Measurements from ENCODE around the gene STRN3.

The STRN3 gene

GRCh38 chr14:30864934-30865333, 161.2 kb downstream of the STRN3 start:
- TF ChIP-seq CTCF (IDR thresholded peaks at IDR 0.05; ENCODE audit: low read length, missing control alignments) = no peak
- DNase-seq (ENCODE audit: low read depth) = no peak
- no peak overlapping the region for H3K4me3 ChIP-seq (replicated peaks; ENCODE audit: low read depth, low read length)

DNA sequence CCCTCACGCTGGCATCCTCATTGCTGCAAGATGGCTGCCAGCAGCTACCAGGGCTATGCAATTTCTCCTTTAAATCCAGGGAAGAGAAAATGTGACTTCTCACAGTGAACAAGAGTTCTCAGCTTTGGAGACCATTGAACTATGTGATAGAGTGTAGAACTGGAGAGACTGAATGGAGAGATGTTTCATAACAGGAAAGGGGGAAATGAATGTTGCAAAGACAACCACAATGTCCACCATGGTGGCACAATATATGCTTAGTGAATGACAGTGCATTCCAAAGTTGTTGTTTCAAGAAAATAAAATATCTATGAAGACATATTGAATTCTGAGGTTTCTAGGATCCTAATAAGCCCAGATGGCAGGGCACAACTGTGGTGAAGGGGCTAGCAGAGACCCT, 165.0 kb downstream of the STRN3 start:
- no peak for DNase-seq (ENCODE audit: low read depth)
- no peak for TF ChIP-seq CTCF (IDR thresholded peaks at IDR 0.05; ENCODE audit: low read length, missing control alignments)
- H3K4me3 ChIP-seq (replicated peaks; ENCODE audit: low read depth, low read length) = no peak overlapping the region

GRCh38 chr14:30855345-30856037, 170.7 kb downstream of the STRN3 start:
- H3K4me3 ChIP-seq (replicated peaks; ENCODE audit: low read depth, low read length) = no peak overlapping the region
- TF ChIP-seq CTCF (IDR thresholded peaks at IDR 0.05; ENCODE audit: low read length, missing control alignments) = no peak
- no peak for DNase-seq (ENCODE audit: low read depth)

DNA sequence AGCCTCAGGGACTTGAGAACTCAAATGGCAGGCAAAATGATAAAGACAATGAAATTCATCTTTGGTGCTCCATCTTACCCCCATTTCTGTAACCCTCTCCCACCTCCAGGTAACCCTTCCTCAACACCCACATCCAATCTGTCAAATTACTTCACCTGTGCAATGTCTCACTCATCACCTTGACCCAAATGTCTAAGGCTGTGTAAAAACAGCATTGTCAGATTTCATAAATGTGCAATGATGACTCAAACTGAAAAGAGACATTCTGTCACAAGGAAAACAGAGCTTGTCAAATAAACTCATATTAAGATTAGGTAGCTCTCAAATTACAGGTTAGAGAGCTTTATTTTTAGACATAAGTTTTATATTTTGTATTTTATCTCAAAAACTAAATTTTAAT, 171.7 kb downstream of the STRN3 start:
- no peak overlapping the region for H3K4me3 ChIP-seq (replicated peaks; ENCODE audit: low read depth, low read length)
- DNase-seq (ENCODE audit: low read depth) = no peak
- no peak for TF ChIP-seq CTCF (IDR thresholded peaks at IDR 0.05; ENCODE audit: low read length, missing control alignments)

DNA sequence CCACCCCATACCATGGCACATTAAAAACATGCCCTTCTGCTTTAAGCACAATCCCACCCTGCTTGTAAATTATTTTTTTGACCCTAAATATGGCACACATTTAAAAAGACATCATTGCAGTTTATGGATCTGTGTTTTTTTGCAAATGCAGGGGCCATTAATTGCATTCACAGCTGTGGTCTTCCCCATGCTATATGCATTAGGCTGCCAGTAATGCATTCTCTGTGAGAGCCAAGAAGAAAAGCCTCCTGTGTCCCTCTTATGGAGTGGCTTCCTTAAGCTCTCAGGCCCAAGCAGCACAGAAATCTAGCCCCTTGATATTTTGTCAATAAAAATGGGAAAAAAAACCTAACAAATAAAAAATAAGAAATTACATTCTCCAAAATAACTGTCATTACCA, 172.2 kb downstream of the STRN3 start:
- no peak overlapping the region for H3K4me3 ChIP-seq (replicated peaks; ENCODE audit: low read depth, low read length)
- no peak for DNase-seq (ENCODE audit: low read depth)
- no peak for TF ChIP-seq CTCF (IDR thresholded peaks at IDR 0.05; ENCODE audit: low read length, missing control alignments)

- no peak for TF ChIP-seq CTCF (IDR thresholded peaks at IDR 0.05; ENCODE audit: low read length, missing control alignments)
- no peak for DNase-seq (ENCODE audit: low read depth)
- H3K4me3 ChIP-seq (replicated peaks; ENCODE audit: low read depth, low read length) = no peak overlapping the region
Observed at GRCh38 chr14:30849983-30850382, 176.2 kb downstream of the STRN3 start.

DNA sequence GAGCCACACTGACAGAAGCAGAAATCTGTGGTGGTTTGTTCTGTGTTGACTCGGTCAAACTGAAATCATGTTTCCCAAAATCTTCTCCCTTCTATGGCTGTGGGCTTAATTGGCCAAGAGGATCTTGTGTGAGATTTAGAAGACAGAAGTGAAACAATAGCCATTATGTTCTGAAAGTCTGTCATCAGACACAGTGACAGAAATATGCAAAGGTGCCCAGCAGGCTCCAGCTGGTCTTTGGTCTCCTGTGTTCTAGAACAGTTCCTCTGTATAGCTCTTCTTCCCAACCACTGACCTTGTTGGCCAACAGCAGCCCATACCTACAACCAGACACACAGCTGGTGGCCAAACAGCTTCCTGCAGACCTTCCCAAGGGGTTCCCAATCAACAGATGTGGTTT, 176.8 kb downstream of the STRN3 start:
- H3K4me3 ChIP-seq (replicated peaks; ENCODE audit: low read depth, low read length) = no peak overlapping the region
- TF ChIP-seq CTCF (IDR thresholded peaks at IDR 0.05; ENCODE audit: low read length, missing control alignments) = no peak
- no peak for DNase-seq (ENCODE audit: low read depth)
